ENCODE measurements around the gene VSIG10. TPM values are rescaled to one million over a fixed set of nuclear protein-coding genes. Genes with fewer than 3 reads are reported as not detected.
A peak's percentile ranks its signal among the peaks of the same experiment; 100 is the strongest.
"Not testable (repeated sequence)": the region's sequence is repeated elsewhere in the genome, so short reads cannot be mapped to it uniquely, and the experiment has no call there.

Gene VSIG10
- total RNA-seq, 1 donor from 2014 or later = 16.5 TPM

DNA sequence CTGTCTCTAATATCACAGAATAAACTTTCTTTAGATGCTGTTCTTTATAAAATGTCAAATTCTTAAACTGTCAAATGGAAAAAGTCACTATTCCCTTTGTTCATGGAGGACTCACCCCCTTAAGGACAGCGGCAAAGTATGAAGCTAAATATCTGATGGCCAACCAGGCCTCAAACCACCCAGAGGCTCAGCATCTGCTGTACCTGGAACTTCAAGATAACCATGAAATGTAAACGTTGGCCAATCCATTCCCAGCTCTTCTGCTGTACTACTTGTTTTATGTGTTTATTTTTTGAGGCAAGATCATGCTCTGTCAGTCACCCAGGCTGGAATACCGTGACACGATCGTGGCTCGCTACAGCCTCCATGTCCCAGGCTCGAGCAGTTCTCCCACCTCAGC lies 71.6 kb downstream of the VSIG10 start:
- DNase-seq = no peak

- no peak for DNase-seq
Measured at GRCh38 chr12:118029166-118029565, 74.6 kb downstream of the VSIG10 start.

DNA sequence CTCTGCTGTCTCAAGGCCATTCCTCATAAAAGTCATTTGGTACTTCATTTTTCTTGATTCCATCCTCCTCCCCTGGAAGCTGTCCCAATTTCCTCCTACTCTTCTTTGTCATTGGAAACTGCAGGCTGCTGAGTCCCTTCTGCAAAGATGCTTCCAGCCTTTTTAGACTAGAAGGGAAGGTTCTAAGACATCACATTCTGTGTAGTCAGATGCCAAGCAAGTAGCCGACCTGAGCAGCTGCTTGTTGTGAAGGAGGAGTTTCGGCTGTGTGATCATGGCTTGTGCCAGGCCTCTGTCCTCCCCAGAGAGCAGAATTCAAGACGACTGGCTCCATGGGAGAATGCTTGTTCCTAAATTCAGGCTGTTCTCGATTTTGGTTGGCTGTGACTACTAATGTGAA lies 78.6 kb downstream of the VSIG10 start:
- DNase-seq = no peak

- no peak for DNase-seq
Measured at GRCh38 chr12:118023301-118023860, 80.4 kb downstream of the VSIG10 start.

DNA sequence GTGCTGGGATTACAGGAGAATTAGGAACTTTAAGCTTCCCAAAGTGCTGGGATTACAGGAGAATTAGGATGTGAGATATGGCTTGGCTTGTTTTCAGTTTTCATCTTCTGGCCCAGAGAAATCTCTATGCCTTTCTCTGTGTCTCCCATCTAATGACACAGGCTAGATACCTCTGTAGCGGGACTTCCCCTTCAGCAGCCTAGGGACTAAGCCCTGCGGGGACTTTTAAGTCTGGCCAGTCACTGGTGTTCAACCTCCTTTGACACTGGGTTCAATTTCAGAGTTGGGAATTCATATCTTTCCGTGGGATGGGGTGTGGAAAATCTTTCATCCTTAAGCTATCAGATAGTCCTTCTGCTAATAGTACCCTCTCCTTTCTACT lies 81.1 kb downstream of the VSIG10 start:
- DNase-seq = no peak

DNA sequence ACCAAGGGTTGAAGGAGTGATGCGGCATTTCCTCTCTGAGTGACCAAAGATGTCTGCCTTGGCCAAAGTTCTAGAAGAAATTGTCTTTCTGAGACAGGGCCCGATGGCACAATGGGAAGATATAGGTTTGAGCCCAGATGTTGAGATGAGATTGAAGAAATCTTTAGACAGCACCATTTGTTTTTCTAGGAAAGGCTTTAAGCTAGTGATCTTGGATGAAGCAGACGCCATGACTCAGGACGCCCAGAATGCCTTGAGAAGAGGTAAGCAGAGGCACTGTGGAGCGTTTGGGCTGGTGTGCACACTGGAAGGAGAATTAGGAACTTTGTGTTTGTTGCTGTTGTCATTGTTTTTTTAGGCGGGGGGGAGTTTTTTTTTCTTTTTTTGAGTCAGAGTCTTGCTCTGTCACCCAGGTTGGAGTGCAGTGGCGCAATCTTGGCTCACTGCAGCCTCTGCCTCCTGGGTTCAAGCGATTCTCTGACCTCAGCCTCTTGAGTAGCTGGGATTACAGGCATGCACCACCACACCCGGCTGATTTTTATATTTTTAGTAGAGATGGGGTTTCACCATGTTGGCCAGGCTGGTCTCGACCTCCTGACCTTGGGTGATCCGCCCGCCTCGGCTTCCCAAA lies 81.6 kb downstream of the VSIG10 start:
- DNase-seq = not testable (repeated sequence)

GRCh38 chr12:118020036-118020435 lies 83.8 kb downstream of the VSIG10 start:
- DNase-seq = no peak

GRCh38 chr12:118017926-118018325 lies 85.9 kb downstream of the VSIG10 start:
- DNase-seq = no peak

DNA sequence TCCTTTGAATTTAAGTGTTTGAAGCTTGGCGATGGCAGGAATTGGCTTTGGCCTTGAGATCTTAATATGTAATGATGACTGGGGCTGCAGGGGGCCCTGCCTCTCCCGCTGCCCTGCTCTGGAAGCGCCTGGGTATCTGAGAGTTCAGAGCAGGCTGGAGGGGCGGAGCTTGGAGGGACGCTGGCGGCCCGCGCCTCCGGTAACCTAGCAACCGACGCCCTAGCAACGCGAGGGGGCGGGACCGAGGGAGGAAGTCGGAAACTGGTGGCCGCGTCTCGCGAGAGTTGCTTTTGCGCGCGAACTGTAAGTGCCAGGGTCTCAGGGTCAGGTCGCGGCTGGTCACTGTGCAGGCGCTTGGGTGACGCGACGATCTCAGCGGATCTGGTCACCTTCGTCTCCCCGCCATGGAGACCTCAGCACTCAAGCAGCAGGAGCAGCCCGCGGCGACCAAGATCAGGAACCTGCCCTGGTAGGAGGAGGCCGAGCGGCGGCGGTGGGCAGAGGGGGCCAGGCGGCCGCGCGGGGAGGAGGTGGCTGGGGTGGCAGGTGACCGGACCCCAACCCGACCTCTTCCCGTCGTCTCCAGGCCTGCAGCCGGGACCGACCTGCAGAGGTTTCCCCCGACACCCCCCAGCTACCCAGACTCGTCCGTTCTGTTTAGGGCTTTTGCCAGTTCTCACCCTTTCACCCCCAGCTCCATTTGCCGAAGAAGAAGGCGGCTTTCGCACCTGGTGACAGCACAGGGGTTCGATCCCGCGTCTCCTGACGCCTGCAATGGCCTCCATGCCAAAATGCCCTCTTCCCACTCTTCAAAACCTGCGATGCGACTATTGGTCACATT lies 87.2 kb downstream of the VSIG10 start, which contains the start of gene RFC5:
Gene RFC5, plus strand, starts transcription at position 280 of the 841 bp plus-strand sequence. Its CDS starts 125 bp downstream, at position 405.
- DNase-seq = peak; percentile 95

GRCh38 chr12:118015944-118016343 lies 87.9 kb downstream of the VSIG10 start:
- DNase-seq = no peak

DNA sequence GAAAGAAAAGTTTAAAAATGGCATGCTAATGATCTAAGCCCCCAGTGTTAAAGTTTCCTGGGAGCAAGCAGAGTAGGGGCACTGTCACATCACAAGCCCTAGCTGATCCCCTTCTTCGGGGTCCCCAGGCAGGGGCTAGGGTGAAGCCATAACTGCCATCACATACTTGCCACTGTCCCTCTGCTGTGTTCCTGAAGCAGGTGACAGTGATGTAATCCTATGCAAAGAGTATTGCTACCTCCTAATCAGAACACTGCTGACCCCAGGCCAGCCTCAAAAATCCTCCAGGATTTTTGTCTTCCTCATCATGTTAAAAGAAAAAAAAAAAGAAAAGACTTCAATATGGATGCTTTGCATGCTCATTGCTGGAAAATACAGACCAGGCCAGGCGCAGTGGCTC lies 88.5 kb downstream of the VSIG10 start:
- DNase-seq = no peak

Small RNAs within 50 kb of the gene (small RNA-seq; reads per million reads assigned to genes)
- gene AC131159.1 (ENCODE audit: low replicate concordance) = not detected

Other genes with a start within 250 kb of the VSIG10 start
- gene KSR2, start 135.0 kb downstream of the VSIG10 start, total RNA-seq = 0.10 TPM
- gene RFC5, start 87.3 kb downstream of the VSIG10 start, total RNA-seq = 16.5 TPM
- gene WSB2, start 42.8 kb downstream of the VSIG10 start, total RNA-seq = 55.6 TPM
- 109 TPM for gene PEBP1, start 32.1 kb upstream of the VSIG10 start, total RNA-seq

All from skin of body (tissue), 3 donors.